PC-3 (cell line): ENCODE data around the gene FGD5.

Experiments
- EZH2 ChIP-seq: fragments of 300-600 bp; sonication (generic); IDR thresholded peaks from one replicate; pipeline ENCODE4 v1.6.1; 2017; ENCODE audit warnings: antibody characterized with exemption, mild to moderate bottlenecking, low read length; ENCODE audit not compliant: unreplicated experiment
- EZH2phosphoT487 ChIP-seq: fragments of 300-600 bp; sonication (generic); IDR thresholded peaks from 2 replicates; pipeline ENCODE4 v1.6.1; 2018; ENCODE audit warnings: mild to moderate bottlenecking, antibody characterized with exemption, low read length, borderline replicate concordance
- TF ChIP-seq, protein P1 (sequence below): fragments of 300-600 bp; sonication (generic); conservative IDR thresholded peaks from 2 replicates; pipeline ENCODE4 v1.5.1; 2017; ENCODE audit warnings: antibody characterized with exemption, low read depth, mild to moderate bottlenecking, low read length

DNA sequence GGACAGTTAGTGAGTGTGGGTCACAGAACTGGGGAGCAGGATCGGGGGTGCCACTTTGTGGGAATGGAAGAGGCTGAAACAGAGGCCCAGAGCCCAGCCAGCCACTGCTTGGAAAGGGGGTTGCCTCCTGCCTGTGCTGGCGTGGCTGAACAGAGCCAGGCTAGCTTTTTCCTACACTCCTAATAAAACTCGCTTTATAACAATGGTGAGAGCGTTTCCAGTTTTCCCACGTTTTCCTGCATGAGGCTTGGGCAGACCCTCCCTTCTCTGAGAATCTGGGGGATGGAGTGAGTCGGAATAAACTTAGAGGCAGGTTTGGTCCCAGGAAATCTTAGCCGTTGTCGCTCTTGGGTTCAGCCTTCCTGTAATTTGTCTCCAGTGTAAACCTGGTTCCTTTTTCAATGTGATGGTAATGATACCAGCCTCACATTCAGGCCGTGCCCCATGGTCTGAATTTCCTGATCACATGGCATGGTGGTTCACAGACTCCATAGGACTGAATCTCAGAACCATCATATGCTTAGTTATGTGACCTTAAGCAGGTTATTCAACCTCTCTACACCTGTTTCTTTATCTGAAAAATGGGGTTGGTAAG is 6.5 kb upstream of the FGD5 start:
- TF ChIP-seq, protein P1, sequence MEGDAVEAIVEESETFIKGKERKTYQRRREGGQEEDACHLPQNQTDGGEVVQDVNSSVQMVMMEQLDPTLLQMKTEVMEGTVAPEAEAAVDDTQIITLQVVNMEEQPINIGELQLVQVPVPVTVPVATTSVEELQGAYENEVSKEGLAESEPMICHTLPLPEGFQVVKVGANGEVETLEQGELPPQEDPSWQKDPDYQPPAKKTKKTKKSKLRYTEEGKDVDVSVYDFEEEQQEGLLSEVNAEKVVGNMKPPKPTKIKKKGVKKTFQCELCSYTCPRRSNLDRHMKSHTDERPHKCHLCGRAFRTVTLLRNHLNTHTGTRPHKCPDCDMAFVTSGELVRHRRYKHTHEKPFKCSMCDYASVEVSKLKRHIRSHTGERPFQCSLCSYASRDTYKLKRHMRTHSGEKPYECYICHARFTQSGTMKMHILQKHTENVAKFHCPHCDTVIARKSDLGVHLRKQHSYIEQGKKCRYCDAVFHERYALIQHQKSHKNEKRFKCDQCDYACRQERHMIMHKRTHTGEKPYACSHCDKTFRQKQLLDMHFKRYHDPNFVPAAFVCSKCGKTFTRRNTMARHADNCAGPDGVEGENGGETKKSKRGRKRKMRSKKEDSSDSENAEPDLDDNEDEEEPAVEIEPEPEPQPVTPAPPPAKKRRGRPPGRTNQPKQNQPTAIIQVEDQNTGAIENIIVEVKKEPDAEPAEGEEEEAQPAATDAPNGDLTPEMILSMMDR = no peak
- TF ChIP-seq EZH2phosphoT487 = no peak
- TF ChIP-seq EZH2 = no peak
